HepG2 (cell line): ENCODE results near the gene ACOT9. TPM values are rescaled to one million over a fixed set of nuclear protein-coding genes. Genes with fewer than 3 reads are reported as not detected.

ENCODE experiments used
- AHR ChIP-seq: IDR thresholded peaks from 2 replicates; pipeline ENCODE4 v1.6.1; 2018; ENCODE audit warnings: missing genetic modification reagents, missing compliant biosample characterization
- CEBPB ChIP-seq: IDR thresholded peaks from 2 replicates; pipeline ENCODE4 v1.6.1; 2011; ENCODE audit warnings: low read depth, low read length, improper control_type of control experiment, borderline replicate concordance
- CENPX ChIP-seq: sonication (generic); formaldehyde crosslinking; IDR thresholded peaks from 2 replicates; pipeline ENCODE4 v1.9.0; 2021; ENCODE audit warnings: mild to moderate bottlenecking, missing genetic modification reagents, moderate library complexity
- MAF1 ChIP-seq: sonication (generic); formaldehyde crosslinking; IDR thresholded peaks from 2 replicates; pipeline ENCODE4 v1.5.0; 2020; ENCODE audit warnings: missing genetic modification reagents, borderline replicate concordance
- MAX ChIP-seq: IDR thresholded peaks from 2 replicates; pipeline ENCODE4 v1.6.1; 2012; ENCODE audit warnings: inconsistent platforms
- MBNL3 ChIP-seq: fragments of 250-450 bp; sonication (Bioruptor Pico); conservative IDR thresholded peaks from 2 replicates; pipeline ENCODE4 v1.8.0; 2022; ENCODE audit warnings: mild to moderate bottlenecking, inconsistent platforms
- MEIS1 ChIP-seq: sonication (generic); formaldehyde crosslinking; IDR thresholded peaks from 2 replicates; pipeline ENCODE4 v1.9.0; 2021; ENCODE audit warnings: mild to moderate bottlenecking, missing genetic modification reagents, moderate library complexity, borderline replicate concordance
- MLLT10 ChIP-seq: sonication (generic); formaldehyde crosslinking; IDR thresholded peaks from 2 replicates; pipeline ENCODE4 v1.4.0; 2020; ENCODE audit warnings: missing genetic modification reagents
- SIN3A ChIP-seq: IDR thresholded peaks from 2 replicates; pipeline ENCODE4 v1.6.1; 2011; ENCODE audit warnings: low read depth, mild to moderate bottlenecking, control low read depth, low read length, borderline replicate concordance
- SNAPC2 ChIP-seq: sonication (generic); formaldehyde crosslinking; IDR thresholded peaks from 2 replicates; pipeline ENCODE4 v1.8.1; 2022; ENCODE audit warnings: mild to moderate bottlenecking, missing genetic modification reagents
- TSC22D2 ChIP-seq: sonication (generic); formaldehyde crosslinking; IDR thresholded peaks from 2 replicates; pipeline ENCODE4 v1.5.1; 2020; ENCODE audit warnings: missing genetic modification reagents, mild to moderate bottlenecking, borderline replicate concordance
- ZBTB1 ChIP-seq: sonication (generic); formaldehyde crosslinking; IDR thresholded peaks from 2 replicates; pipeline ENCODE4 v1.4.0; 2020; ENCODE audit warnings: missing genetic modification reagents, borderline replicate concordance
- ZNF30 ChIP-seq: sonication (generic); formaldehyde crosslinking; IDR thresholded peaks from 2 replicates; pipeline ENCODE4 v1.5.0; 2020; ENCODE audit warnings: mild to moderate bottlenecking, missing genetic modification reagents
- ZNF766 ChIP-seq: sonication (generic); formaldehyde crosslinking; IDR thresholded peaks from 2 replicates; pipeline ENCODE4 v1.5.0; 2020; ENCODE audit warnings: missing genetic modification reagents, borderline replicate concordance
- ZNF780A ChIP-seq: sonication (generic); formaldehyde crosslinking; IDR thresholded peaks from 2 replicates; pipeline ENCODE4 v1.8.0; 2022; ENCODE audit warnings: mild to moderate bottlenecking, missing genetic modification reagents, moderate library complexity
- ZSCAN30 ChIP-seq: sonication (generic); formaldehyde crosslinking; IDR thresholded peaks from 2 replicates; pipeline ENCODE4 v1.5.0; 2020; ENCODE audit warnings: mild to moderate bottlenecking, missing genetic modification reagents
- polyA plus RNA-seq, 8 experiments: library from polyadenylated mRNA; depleted of rRNA in 3 of 8; stranded (reverse) in 7 of 8; unstranded in 1 of 8; fragments of >200 nt; fragmentation: Illumina TruSeq in 4 of 8; extraction: Trizol in 4 of 8; gene quantifications; 2 replicates each; pipeline versions ENCODE4 v1.2.1 to v1.2.3, GENCODE V29; 2011 to 2016; ENCODE audit warnings: low read depth in 4 of 8, missing spikeins in 1 of 8, mixed read lengths in 1 of 8; ENCODE audit not compliant: insufficient read depth in 1 of 8
- total RNA-seq, 5 experiments: library from RNA; depleted of rRNA; stranded (reverse); fragments of >200 nt; fragmentation: Illumina TruSeq; extraction: Trizol; gene quantifications; 2 replicates each; pipeline ENCODE4 v1.2.3, GENCODE V29; 2016; ENCODE audit warnings: low read depth in 1 of 5
- TF ChIP-seq, protein P1 (sequence below): sonication (generic); formaldehyde crosslinking; conservative IDR thresholded peaks from 2 replicates; pipeline ENCODE4 v1.8.0; 2022; ENCODE audit warnings: mild to moderate bottlenecking, moderate library complexity, missing genetic modification reagents
- TF ChIP-seq, protein P2 (sequence below): sonication (generic); formaldehyde crosslinking; IDR thresholded peaks from 2 replicates; pipeline ENCODE4 v1.4.0; 2020; ENCODE audit warnings: missing genetic modification reagents
- TF ChIP-seq, protein P3 (sequence below): sonication (generic); formaldehyde crosslinking; IDR thresholded peaks from 2 replicates; pipeline ENCODE4 v1.9.0; 2022; ENCODE audit warnings: missing genetic modification reagents, mild to moderate bottlenecking, borderline replicate concordance

Gene ACOT9
- total and polyA plus RNA-seq, 2 of the 13 experiments (the other 11 are each of a cell fraction or from before 2014, with no cell fraction given), result 33.3 to 36.9 TPM

- TF ChIP-seq, protein P1, sequence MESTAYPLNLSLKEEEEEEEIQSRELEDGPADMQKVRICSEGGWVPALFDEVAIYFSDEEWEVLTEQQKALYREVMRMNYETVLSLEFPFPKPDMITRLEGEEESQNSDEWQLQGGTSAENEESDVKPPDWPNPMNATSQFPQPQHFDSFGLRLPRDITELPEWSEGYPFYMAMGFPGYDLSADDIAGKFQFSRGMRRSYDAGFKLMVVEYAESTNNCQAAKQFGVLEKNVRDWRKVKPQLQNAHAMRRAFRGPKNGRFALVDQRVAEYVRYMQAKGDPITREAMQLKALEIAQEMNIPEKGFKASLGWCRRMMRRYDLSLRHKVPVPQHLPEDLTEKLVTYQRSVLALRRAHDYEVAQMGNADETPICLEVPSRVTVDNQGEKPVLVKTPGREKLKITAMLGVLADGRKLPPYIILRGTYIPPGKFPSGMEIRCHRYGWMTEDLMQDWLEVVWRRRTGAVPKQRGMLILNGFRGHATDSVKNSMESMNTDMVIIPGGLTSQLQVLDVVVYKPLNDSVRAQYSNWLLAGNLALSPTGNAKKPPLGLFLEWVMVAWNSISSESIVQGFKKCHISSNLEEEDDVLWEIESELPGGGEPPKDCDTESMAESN, result 0 out of 2 replicates have a peak, but pooled peaks have one; percentile 50
- no peak for TF ChIP-seq ZBTB1 (CRISPR knock-in tag)
- TF ChIP-seq MBNL3 (CRISPR knock-in tag), result no peak
- TF ChIP-seq MLLT10 (CRISPR knock-in tag), result no peak
- TF ChIP-seq AHR (CRISPR knock-in tag), result 0 out of 2 replicates have a peak, but pooled peaks have one; percentile 62
- TF ChIP-seq CENPX (CRISPR knock-in tag), result no peak
- peak; percentile 97 for TF ChIP-seq MAX
- TF ChIP-seq MAF1 (CRISPR knock-in tag), result no peak
- TF ChIP-seq, protein P2, sequence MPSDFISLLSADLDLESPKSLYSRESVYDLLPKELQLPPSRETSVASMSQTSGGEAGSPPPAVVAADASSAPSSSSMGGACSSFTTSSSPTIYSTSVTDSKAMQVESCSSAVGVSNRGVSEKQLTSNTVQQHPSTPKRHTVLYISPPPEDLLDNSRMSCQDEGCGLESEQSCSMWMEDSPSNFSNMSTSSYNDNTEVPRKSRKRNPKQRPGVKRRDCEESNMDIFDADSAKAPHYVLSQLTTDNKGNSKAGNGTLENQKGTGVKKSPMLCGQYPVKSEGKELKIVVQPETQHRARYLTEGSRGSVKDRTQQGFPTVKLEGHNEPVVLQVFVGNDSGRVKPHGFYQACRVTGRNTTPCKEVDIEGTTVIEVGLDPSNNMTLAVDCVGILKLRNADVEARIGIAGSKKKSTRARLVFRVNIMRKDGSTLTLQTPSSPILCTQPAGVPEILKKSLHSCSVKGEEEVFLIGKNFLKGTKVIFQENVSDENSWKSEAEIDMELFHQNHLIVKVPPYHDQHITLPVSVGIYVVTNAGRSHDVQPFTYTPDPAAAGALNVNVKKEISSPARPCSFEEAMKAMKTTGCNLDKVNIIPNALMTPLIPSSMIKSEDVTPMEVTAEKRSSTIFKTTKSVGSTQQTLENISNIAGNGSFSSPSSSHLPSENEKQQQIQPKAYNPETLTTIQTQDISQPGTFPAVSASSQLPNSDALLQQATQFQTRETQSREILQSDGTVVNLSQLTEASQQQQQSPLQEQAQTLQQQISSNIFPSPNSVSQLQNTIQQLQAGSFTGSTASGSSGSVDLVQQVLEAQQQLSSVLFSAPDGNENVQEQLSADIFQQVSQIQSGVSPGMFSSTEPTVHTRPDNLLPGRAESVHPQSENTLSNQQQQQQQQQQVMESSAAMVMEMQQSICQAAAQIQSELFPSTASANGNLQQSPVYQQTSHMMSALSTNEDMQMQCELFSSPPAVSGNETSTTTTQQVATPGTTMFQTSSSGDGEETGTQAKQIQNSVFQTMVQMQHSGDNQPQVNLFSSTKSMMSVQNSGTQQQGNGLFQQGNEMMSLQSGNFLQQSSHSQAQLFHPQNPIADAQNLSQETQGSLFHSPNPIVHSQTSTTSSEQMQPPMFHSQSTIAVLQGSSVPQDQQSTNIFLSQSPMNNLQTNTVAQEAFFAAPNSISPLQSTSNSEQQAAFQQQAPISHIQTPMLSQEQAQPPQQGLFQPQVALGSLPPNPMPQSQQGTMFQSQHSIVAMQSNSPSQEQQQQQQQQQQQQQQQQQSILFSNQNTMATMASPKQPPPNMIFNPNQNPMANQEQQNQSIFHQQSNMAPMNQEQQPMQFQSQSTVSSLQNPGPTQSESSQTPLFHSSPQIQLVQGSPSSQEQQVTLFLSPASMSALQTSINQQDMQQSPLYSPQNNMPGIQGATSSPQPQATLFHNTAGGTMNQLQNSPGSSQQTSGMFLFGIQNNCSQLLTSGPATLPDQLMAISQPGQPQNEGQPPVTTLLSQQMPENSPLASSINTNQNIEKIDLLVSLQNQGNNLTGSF (CRISPR knock-in tag), result peak; percentile 37; the same call in 1 of the 2 replicates
- no peak for TF ChIP-seq ZSCAN30 (CRISPR knock-in tag)
- TF ChIP-seq ZNF780A (CRISPR knock-in tag), result 0 out of 2 replicates have a peak, but pooled peaks have one; percentile 64
- TF ChIP-seq ZNF30, result no peak
- TF ChIP-seq SNAPC2 (CRISPR knock-in tag), result no peak
- TF ChIP-seq MEIS1 (CRISPR knock-in tag), result 0 out of 2 replicates have a peak, but pooled peaks have one; percentile 51
- peak; percentile 89 for TF ChIP-seq CEBPB
- TF ChIP-seq ZNF766 (CRISPR knock-in tag), result 0 out of 2 replicates have a peak, but pooled peaks have one; percentile 61
- peak; percentile 40; the same call in 1 of the 2 replicates for TF ChIP-seq TSC22D2
- TF ChIP-seq SIN3A, result peak; percentile 29; the same call in 1 of the 2 replicates
- TF ChIP-seq, protein P3, sequence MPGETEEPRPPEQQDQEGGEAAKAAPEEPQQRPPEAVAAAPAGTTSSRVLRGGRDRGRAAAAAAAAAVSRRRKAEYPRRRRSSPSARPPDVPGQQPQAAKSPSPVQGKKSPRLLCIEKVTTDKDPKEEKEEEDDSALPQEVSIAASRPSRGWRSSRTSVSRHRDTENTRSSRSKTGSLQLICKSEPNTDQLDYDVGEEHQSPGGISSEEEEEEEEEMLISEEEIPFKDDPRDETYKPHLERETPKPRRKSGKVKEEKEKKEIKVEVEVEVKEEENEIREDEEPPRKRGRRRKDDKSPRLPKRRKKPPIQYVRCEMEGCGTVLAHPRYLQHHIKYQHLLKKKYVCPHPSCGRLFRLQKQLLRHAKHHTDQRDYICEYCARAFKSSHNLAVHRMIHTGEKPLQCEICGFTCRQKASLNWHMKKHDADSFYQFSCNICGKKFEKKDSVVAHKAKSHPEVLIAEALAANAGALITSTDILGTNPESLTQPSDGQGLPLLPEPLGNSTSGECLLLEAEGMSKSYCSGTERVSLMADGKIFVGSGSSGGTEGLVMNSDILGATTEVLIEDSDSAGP (CRISPR knock-in tag), result peak; percentile 44; the same call in 1 of the 2 replicates
Observed at GRCh38 chrX:23667239-23668177, 75.6 kb downstream of the ACOT9 start, which contains the start of gene PRDX4 (continued).
